ENCODE data around the gene SLC22A2.

SLC22A2 gene

GRCh38 chr6:160188773-160189172 lies 69.8 kb downstream of the SLC22A2 start:
- ATAC-seq (ENCODE audit: insufficient read depth, low read depth) (no peak), DNase-seq (no peak)
- no peaks in the 10 kb centered on the region for H3K36me3 ChIP-seq (ENCODE audit: insufficient read depth, low read length)
- no peak overlapping the region for H2AFZ ChIP-seq (ENCODE audit: low read depth, low read length)
- no peak overlapping the region for H3K4me3 ChIP-seq (ENCODE audit: low read depth in 1 of 2, low read length in 2 of 2)
- no peak overlapping the region for H3K9ac ChIP-seq (ENCODE audit: low read depth, low read length)
- H4K20me1 ChIP-seq (ENCODE audit: insufficient read depth, low read length) = no peaks in the 10 kb centered on the region
- no peaks in the 10 kb centered on the region for H3K4me1 ChIP-seq (ENCODE audit: insufficient read depth, low read length)
- no peak for TF ChIP-seq CTCF (IDR thresholded peaks at IDR 0.05; ENCODE audit: borderline replicate concordance, extremely low read depth, low read length, poor library complexity, severe bottlenecking)
- TF ChIP-seq EZH2 (IDR thresholded peaks at IDR 0.05; ENCODE audit: borderline replicate concordance, low read depth, low read length, severe bottlenecking) = no peak
- no peaks in the 10 kb centered on the region for H3K79me2 ChIP-seq (ENCODE audit: insufficient read depth, low read length)
- no peaks in the 10 kb centered on the region for H3K27me3 ChIP-seq (ENCODE audit: insufficient read depth, low read length, poor library complexity)
- H3K27ac ChIP-seq (ENCODE audit: low read length) = no peak overlapping the region
- no peak overlapping the region for H3K4me2 ChIP-seq (ENCODE audit: insufficient read depth, low read length)
- peaks cover 12% of the 10 kb centered on the region for H3K9me3 ChIP-seq (ENCODE audit: insufficient read depth, low read length, severe bottlenecking)

GRCh38 chr6:160180706-160181105 lies 77.9 kb downstream of the SLC22A2 start:
- DNase-seq (no peak), ATAC-seq (ENCODE audit: insufficient read depth, low read depth) (no peak)
- H3K27ac ChIP-seq (ENCODE audit: low read length) = no peak overlapping the region
- H3K9me3 ChIP-seq (ENCODE audit: insufficient read depth, low read length, severe bottlenecking) = no peaks in the 10 kb centered on the region
- no peaks in the 10 kb centered on the region for H3K4me1 ChIP-seq (ENCODE audit: insufficient read depth, low read length)
- no peak for TF ChIP-seq CTCF (IDR thresholded peaks at IDR 0.05; ENCODE audit: borderline replicate concordance, extremely low read depth, low read length, poor library complexity, severe bottlenecking)
- no peak for TF ChIP-seq EZH2 (IDR thresholded peaks at IDR 0.05; ENCODE audit: borderline replicate concordance, low read depth, low read length, severe bottlenecking)
- no peaks in the 10 kb centered on the region for H4K20me1 ChIP-seq (ENCODE audit: insufficient read depth, low read length)
- no peak overlapping the region for H3K4me2 ChIP-seq (ENCODE audit: insufficient read depth, low read length)
- no peak overlapping the region for H3K4me3 ChIP-seq (ENCODE audit: low read depth in 1 of 2, low read length in 2 of 2)
- no peak overlapping the region for H2AFZ ChIP-seq (ENCODE audit: low read depth, low read length)
- H3K27me3 ChIP-seq (ENCODE audit: insufficient read depth, low read length, poor library complexity) = peaks cover 5% of the 10 kb centered on the region
- no peaks in the 10 kb centered on the region for H3K36me3 ChIP-seq (ENCODE audit: insufficient read depth, low read length)
- H3K9ac ChIP-seq (ENCODE audit: low read depth, low read length) = no peak overlapping the region
- H3K79me2 ChIP-seq (ENCODE audit: insufficient read depth, low read length) = no peaks in the 10 kb centered on the region

GRCh38 chr6:160178271-160178670 lies 80.3 kb downstream of the SLC22A2 start:
- no peak for DNase-seq
- H2AFZ ChIP-seq (ENCODE audit: low read depth, low read length) = no peak overlapping the region
- TF ChIP-seq EZH2 (IDR thresholded peaks at IDR 0.05; ENCODE audit: borderline replicate concordance, low read depth, low read length, severe bottlenecking) (no peak), CTCF (IDR thresholded peaks at IDR 0.05; ENCODE audit: borderline replicate concordance, extremely low read depth, low read length, poor library complexity, severe bottlenecking) (no peak)
- H3K36me3 ChIP-seq (ENCODE audit: insufficient read depth, low read length) = no peaks in the 10 kb centered on the region
- H3K27ac ChIP-seq (ENCODE audit: low read length) = no peak overlapping the region
- no peak overlapping the region for H3K4me2 ChIP-seq (ENCODE audit: insufficient read depth, low read length)
- H3K27me3 ChIP-seq (ENCODE audit: insufficient read depth, low read length, poor library complexity) = peaks cover 9% of the 10 kb centered on the region
- no peak overlapping the region for H3K4me3 ChIP-seq (ENCODE audit: low read depth in 1 of 2, low read length in 2 of 2)
- H3K4me1 ChIP-seq (ENCODE audit: insufficient read depth, low read length) = no peaks in the 10 kb centered on the region
- no peak for ATAC-seq (ENCODE audit: insufficient read depth, low read depth)
- H3K9me3 ChIP-seq (ENCODE audit: insufficient read depth, low read length, severe bottlenecking) = no peaks in the 10 kb centered on the region
- H4K20me1 ChIP-seq (ENCODE audit: insufficient read depth, low read length) = no peaks in the 10 kb centered on the region
- H3K9ac ChIP-seq (ENCODE audit: low read depth, low read length) = no peak overlapping the region
- H3K79me2 ChIP-seq (ENCODE audit: insufficient read depth, low read length) = no peaks in the 10 kb centered on the region

- Histone ChIP-seq H3K4me3 (ENCODE audit: low read depth in 1 of 2, low read length in 2 of 2) (no peak overlapping the region), H3K9ac (ENCODE audit: low read depth, low read length) (no peak overlapping the region), H3K4me2 (ENCODE audit: insufficient read depth, low read length) (no peak overlapping the region), H3K9me3 (ENCODE audit: insufficient read depth, low read length, severe bottlenecking) (no peaks in the 10 kb centered on the region), H3K27ac (ENCODE audit: low read length) (no peak overlapping the region), H4K20me1 (ENCODE audit: insufficient read depth, low read length) (no peaks in the 10 kb centered on the region), H3K27me3 (ENCODE audit: insufficient read depth, low read length, poor library complexity) (peaks cover 9% of the 10 kb centered on the region), H3K36me3 (ENCODE audit: insufficient read depth, low read length) (no peaks in the 10 kb centered on the region), H3K79me2 (ENCODE audit: insufficient read depth, low read length) (no peaks in the 10 kb centered on the region), H2AFZ (ENCODE audit: low read depth, low read length) (no peak overlapping the region), H3K4me1 (ENCODE audit: insufficient read depth, low read length) (no peaks in the 10 kb centered on the region)
- TF ChIP-seq CTCF (IDR thresholded peaks at IDR 0.05; ENCODE audit: borderline replicate concordance, extremely low read depth, low read length, poor library complexity, severe bottlenecking) (no peak), EZH2 (IDR thresholded peaks at IDR 0.05; ENCODE audit: borderline replicate concordance, low read depth, low read length, severe bottlenecking) (no peak)
- no peak for DNase-seq
- no peak for ATAC-seq (ENCODE audit: insufficient read depth, low read depth)
These were observed 81.4 kb downstream of the SLC22A2 start for GRCh38 chr6:160177220-160177619.

All from DND-41 (cell line).